ENCODE data around the gene DNAI7.

The DNAI7 gene, protein sequence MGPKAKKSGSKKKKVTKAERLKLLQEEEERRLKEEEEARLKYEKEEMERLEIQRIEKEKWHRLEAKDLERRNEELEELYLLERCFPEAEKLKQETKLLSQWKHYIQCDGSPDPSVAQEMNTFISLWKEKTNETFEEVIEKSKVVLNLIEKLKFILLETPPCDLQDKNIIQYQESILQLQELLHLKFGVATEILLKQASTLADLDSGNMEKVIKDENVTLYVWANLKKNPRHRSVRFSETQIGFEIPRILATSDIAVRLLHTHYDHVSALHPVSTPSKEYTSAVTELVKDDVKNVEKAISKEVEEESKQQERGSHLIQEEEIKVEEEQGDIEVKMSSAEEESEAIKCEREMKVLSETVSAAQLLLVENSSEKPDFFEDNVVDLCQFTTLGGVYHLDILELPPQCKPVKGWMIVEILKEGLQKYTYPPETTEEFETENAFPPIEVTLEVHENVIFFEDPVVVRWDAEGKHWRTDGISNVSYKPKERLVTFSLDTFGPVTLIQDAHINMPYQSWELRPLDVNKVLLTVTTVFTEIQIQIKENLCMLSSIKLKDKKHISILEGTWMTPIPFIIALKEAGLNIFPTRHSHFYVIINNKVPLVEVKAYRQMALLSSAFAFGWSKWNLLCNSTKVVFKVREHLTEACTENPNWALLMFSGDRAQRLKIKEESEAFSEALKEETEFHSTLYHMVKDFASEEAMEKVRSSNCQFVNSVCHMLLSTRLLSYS

DNA sequence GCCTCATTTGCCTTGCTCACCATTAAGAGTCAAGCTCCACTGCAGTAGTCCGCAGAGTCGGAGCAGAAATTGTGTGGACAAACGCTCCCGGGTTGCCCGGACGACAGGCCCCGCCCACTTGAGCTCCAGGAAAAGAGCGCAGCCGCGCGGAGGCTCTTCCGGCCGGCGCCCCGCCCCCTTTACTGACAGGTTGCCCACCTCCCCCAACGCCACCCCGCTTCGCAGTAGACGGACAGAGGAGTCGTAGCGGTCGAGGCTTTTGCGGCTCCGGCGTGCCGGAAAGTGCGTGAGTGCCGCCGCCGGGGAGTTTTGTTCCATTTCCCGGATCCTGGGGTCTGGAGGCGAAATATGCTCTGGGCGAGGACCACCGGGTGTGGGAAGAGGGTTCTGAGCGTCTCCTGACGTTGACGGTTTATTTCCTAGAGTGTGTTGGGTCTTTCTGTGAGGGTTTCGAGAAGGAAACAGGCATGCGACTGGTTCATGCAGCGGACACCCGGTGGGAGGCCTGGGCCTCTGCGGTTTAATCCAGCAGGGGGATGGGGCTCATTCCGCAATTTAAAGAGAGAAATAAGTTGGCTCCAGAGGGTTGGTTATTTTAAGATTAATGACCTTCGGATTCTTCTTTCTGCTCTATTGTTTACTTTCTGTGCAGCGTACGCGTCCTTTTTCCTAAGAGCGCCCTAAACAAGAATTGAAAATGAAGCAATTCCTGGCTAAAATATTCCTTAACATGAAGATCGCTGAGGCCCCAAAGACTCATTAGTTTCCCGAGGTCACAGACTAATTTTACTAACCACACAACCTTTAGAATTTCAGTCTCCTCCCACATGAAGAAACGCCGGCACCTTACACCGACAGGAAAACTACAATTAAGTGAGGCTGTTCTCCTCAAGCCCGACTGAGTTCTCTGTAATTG, at the start of gene DNAI7, which contains the start of gene ETFRF1:
TSS of gene DNAI7 (minus strand) at position 105 of the 916 bp plus-strand sequence. CDS start at position 23, 82 bp downstream.
TSS of gene ETFRF1 (plus strand) at position 182 of the 916 bp plus-strand sequence. CDS start 8,720 bp downstream, outside the sequence.
- DNase-seq (ENCODE audit: low read depth in 2 of 2), result peak; percentile 84 to 93

DNA sequence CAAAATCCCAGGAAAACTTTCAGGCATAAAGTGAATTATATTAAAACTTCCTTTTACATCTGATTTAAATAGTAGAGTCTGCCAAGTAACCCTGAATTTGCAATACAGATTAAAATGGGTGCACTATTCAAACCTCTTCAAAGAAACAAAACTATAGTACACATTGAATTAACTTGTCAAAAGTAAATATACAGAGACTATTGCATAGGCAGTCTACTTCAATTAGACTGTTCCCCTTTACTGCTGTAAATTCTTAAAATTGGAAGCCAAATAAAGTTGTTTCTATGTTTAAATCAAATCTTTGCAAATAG, 48.7 kb upstream of the DNAI7 start:
- no peak for DNase-seq (ENCODE audit: low read depth in 2 of 2)

DNA sequence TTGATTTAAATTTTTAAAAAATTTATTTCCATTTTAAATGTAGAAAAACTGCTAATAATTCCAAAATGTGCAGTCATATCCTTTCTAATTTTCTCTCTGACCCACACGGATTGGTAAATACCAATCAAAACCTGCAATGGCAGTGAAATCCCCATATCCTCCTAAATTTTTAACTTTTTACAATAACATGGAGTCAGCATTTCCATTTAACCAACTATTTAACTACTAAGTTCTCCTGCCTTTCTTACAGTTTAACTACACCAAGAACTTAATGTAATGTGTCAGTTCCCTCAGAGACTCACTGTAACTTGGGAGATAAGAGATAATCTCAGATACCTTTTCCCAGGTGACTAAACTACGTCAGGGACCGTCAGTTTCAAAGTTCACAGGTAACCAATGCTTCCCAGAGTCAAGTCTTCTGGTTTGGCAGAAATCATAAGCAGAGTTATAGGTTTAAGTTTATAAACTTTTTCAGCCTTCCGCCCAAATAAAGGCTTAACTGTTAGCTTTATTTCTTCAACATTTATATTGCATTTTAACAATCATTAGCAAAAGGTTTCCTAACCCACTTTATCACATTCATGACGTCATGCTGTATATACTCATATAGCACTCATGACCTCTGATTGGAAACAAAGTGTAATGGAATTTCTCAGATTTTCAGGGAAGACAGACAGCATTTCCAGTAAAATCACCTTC, 48.2 kb upstream of the DNAI7 start:
- DNase-seq (ENCODE audit: low read depth in 2 of 2), result no peak

DNA sequence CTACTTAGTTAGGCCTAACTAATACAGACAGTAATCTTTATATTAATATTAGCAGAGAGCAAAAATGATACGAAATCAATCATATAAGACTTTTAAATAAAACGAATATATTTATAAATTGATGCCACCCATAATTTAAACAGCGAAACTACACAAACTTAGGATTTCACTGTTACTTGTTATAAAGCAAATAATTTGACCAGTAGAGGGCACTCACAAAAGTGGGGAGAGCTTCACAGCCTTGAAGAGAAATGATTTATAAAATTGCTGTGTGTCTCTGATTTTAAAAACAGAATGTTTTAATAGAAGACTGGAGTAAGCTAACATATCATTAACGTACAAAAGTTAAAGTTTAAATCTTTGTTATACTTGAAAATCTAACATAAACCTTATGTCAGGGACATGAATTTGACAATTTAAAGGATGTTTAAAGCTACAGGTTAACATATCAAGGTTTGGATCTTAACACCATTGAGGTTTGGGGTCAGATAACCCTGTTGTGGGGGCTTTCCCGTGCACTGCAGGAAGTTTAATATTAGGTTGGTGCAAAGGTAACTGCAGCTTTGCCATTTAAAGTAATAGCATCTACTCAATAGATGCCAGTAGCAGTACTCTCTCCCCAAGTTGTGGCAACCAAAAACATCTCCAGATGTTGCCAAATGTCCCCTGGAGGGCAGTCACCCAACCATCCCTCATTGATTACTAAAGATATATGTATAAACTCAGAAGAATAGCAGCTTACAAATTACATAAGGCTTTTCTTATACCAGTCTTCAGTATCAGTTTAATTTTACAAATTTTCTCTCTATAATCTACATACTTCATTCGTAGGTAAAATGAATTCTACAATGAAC, 46.4 kb upstream of the DNAI7 start:
- DNase-seq (ENCODE audit: low read depth in 2 of 2), result no peak

DNA sequence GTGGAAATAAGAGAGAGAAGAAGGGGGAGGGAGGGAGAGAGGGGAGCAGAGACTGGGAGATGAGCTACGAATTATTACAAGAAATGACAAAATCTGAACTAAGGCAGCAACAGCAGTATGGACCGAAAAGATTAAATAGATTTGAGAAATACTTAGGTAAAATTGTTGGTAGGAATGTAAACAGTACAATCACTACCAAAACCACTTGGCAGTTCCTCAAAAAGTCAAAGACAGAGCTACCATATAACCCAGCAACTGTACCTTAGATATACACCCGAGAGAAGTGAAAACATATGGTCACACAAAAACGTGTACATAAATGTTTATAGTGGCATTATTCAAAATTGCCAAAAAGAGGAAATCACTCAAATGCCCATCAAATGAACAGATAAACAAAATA, 41.7 kb upstream of the DNAI7 start:
- no peak for DNase-seq (ENCODE audit: low read depth in 2 of 2)

DNA sequence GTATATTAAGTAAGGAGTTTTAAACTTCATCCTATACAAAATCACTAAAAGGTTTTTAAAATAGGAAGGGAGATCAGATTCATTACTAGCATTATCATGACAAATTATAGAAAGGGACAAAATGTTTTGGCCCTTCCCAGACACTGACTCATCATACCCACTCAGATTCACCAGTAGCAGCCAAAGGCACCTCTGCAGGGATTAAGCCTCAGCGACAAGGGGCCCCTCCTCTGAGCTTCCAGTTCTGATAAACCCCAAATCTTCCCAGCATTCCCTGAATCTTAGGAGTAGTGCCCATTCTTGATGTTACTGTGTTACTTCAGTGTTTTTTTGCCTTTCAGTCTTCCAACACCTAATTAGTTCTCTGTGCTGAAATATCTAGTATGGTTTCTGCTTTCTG, 41.2 kb upstream of the DNAI7 start:
- no peak for DNase-seq (ENCODE audit: low read depth in 2 of 2)

DNA sequence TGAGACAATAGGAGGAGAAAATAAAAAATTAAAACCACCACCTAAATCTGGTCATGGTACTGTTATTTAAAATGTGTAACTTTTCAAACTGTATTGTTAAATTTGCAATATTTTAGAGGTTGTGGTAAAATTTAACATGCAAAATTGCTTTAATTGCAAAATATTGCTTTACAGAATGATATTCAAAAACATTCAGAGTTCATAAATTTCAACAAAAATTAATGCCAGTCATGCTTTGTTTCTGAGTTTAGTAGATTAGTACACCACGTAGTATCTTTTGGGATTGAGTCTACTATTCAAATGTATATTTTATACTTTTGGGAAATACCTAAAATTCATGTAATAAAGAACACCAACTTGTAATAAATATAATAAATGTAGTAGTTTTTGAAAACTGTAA, 18.4 kb upstream of the DNAI7 start:
- DNase-seq (ENCODE audit: low read depth in 2 of 2), result no peak

DNA sequence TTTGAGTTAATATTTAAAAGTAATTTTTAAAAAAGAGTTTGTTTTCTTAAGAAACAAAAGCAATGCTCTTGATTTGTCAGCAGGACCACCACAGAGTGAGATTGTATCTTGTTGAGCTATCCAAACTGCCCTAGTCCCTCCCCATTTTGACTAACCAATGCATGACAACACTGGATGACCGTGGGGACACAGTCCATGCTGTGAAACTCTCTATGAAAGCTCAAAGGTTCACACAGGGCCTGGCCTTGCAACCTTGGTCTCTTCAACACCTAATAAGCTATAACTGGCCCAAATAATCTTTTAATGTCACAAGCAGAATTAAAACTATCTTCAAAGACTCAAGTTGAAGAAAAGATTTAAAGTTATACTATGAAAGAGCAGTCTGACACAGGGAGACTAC, 13.6 kb upstream of the DNAI7 start:
- no peak for DNase-seq (ENCODE audit: low read depth in 2 of 2)

DNA sequence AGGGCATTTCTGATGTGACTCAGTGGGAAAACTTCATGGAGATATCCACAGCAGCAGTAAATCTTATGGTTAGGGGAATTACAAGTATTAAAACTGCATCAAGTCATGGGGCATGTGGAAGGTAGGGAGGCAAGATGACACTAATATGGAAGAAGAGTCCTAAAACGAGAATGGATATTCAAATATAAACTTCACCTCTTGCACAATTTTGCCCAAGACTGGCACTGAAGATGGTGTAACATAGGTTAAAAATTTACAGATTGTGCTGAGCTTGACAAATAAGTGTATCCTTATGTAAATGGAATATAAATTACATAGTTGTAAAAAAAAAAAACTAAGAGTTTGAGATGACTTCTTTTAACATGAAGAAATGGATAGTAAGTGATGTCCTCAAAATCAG, 12.9 kb upstream of the DNAI7 start:
- no peak for DNase-seq (ENCODE audit: low read depth in 2 of 2)

DNA sequence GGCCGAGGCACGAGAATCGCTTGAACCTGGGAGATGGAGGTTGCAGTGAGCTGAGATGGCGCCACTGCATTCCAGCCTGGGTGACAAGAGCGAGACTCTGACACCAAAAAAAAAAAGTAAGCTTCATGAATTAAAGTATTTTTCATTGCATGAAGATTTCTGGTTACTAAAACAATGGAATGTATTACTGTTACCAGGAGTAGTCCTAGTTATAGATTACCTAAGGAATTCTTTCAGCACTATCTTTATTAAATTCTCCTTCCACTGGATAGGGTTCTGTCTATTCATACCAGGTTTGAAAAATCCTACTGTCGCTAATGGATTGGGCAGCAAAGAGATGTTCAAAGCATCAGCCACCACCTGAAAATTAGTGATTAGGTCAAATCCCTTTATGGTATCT, 12.5 kb upstream of the DNAI7 start:
- no peak for DNase-seq (ENCODE audit: low read depth in 2 of 2)

DNA sequence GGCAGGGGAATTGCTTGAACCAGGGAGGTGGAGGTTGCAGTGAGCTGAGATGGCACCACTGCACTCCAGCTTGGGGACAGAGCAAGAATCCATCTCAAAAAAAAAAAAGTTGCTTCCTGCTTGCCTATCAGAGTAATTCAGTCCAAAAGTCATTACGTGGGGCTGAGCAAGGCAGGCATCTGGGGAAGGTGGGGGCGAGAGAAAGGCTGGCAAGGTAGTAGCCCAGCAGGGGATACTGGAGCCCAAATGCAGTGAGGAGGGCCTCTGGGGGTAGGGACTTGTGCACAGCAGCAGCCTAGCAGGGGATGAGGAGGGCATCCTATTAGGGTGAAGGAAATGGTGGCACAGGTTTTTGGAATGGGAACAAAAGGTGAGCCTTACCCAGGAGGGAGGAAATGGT, 7.2 kb upstream of the DNAI7 start:
- no peak for DNase-seq (ENCODE audit: low read depth in 2 of 2)

DNA sequence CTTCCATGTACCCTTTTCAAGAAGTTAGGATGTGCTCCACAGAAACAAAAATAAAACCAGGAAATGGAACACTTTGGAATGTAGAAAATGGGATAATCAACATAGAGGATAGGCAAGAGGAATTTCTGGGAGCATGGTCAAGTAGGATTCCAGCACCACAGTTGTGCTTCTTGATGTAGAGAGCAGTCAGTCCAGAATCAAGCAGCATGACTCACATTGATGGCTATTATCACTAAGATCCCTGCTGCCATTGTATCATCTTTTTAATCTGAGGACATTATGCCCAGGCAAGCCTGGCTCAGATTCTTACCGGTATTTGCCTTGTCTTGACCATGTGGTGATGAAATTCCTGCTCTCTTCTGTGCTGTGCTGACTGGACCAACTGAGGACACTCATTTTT, 5.7 kb upstream of the DNAI7 start:
- no peak for DNase-seq (ENCODE audit: low read depth in 2 of 2)

DNA sequence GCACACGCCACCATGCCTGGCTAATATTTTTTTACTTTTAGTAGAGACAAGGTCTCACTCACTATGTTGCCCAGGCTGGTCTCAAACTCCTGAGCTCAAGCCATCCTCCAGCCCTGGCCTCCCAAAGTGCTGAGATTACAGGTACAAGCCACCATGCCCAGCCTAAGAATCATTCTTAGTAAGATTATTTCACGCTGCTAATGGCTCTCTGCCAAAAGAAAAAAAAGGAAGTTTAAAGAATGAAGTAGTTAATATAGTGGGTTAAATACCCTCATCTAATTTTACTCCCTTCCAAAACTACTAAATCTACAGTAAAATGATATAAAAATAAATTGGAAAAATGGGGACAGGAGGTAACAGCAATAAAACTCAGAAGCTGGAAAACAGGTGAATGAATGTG, 2.6 kb upstream of the DNAI7 start:
- DNase-seq (ENCODE audit: low read depth in 2 of 2), result no peak

DNA sequence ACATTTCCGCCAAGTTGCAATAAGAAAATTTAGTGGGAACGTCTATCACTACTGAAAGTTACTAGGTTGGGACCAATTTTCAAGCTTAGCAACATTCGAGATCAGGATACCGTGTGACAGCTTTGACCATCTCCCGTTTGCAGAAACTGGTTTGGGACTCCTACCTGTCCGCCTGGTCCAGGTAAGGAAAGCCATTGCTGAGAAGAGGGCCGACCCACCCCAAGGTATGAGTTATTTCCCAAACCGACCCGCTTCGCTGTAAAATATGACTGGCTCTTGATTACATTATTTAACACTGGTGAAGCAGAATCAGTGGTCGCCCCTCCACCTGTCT, 271 bp downstream of the DNAI7 start:
- no peak for DNase-seq (ENCODE audit: low read depth in 2 of 2)

DNA sequence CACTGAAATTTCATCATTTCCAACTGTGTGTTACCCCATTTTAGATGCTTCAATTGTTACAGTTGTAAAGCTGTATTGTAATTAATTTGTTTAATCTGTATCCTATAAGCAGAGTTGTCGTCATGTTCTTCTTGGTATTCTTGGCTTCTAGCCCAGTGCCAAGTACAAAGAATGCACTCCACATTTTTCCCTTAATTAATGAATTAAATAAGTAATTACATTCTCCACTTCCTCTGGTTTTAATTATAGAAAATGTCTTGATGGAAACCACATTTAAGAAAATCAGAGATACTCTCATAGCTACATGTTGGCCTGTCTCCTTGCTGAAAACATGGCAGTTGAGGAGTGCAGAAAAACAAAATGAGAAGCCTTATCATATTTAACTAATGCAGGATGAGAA, 746 bp downstream of the DNAI7 start:
- no peak for DNase-seq (ENCODE audit: low read depth in 2 of 2)

DNA sequence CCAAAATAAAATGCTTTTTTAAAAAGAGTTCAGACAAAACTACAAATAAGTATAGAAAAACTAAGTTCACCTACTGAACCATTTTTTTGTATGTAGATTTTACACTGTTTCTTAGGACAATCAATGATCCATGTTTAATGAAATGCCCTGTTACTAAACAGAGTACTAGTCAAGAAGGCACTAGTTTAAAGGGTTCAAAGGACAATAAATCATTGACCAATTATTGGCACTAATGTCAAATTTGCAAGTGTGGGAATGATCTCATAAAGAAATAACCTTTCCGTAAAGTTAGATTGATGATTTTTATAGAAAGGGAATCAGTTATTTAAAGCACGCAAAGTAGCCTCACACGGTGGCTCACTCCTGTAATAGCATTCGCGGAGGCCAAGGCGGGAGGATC, 4.2 kb downstream of the DNAI7 start:
- DNase-seq (ENCODE audit: low read depth in 2 of 2), result no peak

DNA sequence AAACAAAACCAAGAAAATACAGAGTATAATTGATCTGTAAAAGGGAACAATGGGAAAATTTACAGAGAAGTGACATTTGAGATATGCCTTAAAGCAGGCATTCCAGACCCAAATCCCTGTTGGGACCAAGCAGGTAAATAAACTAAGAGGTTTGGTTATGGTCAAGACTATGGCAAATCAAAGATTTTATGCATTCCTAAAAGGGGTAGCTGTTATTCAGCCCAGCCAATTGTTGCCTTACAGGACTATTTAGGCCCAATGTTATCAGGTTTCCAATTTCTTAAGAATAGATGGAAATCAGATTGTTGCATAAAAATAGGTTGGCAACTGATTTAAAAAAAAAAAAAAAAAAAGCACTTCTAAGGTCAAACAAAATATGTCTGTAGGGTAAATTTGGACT, 5.3 kb downstream of the DNAI7 start:
- DNase-seq (ENCODE audit: low read depth in 2 of 2), result no peak

DNA sequence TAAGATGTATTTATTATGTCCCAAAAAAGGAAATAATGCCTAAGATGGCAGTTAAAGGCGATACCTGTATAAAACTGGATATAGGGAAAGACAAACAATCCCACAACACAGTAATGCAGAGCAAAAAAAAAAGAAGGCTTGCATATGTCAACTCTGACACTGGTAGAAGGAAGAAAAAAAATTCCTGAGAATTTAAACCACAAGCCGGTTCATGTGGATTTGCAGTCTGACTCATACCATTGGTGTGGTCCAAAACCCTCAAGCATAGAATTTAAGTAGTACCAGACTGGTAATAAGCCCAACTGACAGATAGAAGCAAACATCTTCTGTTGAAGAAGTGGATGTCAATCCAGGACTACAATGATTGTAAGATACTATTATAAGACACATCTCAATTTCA, 7.2 kb downstream of the DNAI7 start:
- DNase-seq (ENCODE audit: low read depth in 2 of 2), result no peak

DNA sequence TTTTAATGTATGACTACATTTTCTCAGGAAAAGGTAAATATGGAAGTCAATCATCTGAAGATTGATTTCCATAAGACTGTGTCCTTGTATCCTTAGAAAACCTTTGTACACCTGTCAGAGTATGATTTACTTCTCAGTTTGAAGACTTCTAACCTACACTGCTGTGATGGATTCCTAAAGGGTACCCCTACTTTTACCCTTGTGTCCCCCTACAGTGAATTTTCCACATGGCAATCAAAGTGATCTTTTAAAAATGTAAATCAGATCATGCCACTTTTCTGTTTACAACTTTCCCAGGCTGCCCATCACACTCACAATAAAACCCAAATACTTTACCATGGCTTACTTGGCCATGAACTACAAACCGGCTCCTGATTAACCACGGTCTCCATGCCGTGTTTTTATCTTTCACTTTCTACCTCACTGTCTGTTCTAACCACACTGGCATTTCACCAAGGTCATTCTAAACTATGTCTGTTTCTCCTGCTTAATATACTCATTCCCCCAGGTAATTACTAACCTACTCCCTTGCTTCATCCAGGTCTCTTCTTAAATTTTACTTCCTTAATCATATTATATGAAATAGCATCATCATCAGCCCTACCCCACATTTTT, 8.1 kb downstream of the DNAI7 start:
- no peak for DNase-seq (ENCODE audit: low read depth in 2 of 2)

DNA sequence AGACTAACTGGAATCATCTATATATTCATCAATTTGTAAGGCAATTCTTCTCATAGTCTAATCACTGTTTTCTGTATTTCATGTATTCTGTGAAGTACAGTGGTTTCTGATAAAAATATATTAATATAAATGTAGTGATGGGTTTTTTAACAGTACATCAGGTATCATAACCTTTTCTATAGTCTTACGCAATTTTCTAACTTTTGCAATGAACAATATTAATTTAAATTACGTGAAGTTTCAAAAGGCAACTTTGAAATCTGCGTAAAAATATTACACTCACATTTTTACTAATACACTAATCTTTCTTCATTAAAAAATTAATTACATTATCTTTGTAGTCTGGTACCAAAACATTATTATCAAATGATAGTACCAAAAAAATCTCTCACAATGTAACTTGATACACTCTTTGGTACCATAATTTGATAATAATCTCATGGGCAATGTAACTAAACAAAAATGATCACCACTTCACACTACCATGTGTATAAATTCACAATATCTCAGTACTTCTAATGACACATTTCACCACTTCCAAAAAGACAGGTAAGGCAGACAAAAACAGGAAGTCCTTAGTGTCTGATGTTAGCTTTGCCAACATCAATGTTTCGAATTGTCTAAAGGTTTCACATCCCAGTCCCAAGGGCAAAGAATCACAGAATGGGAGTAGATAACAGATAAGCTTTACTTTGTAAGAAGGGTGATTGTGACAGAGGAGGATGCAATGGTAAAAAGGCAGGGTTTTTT, 8.7 kb downstream of the DNAI7 start:
- no peak for DNase-seq (ENCODE audit: low read depth in 2 of 2)

Measured in stimulated activated CD8-positive, alpha-beta memory T cell treated with anti-CD3 and anti-CD28 coated beads, Interleukin-7, amount 100 ng/mL, for 4 hours (primary cell).